Natural killer cell (primary cell): ENCODE data around the gene GRM1. TPM values are rescaled to one million over a fixed set of nuclear protein-coding genes. Genes with fewer than 3 reads are reported as not detected.

Source experiments
- ATAC-seq, 3 donors: fragments of 150-1000 bp in 2 of 3; fragments of 200-7000 bp in 1 of 3; cut with Tn5 transposase; 1 replicate in 1 of 3; 2 replicates in 2 of 3; pipeline ENCODE4 v1.10.0; 2021; ENCODE audit warnings: mild to moderate bottlenecking in 2 of 3, moderate library complexity in 2 of 3
- DNase-seq, 2 donors: peaks; one replicate each; pipeline versions ENCODE4 v3.0.0 to v3.0.0-alpha.2; 2013 to 2021; ENCODE audit warnings: mixed read lengths in 1 of 2
- H3K27ac ChIP-seq: one replicate; pipeline ENCODE4 v1.5.1; 2013; ENCODE audit warnings: mild to moderate bottlenecking, low read length
- H3K27me3 ChIP-seq: one replicate; pipeline ENCODE4 v1.6.1; 2013; ENCODE audit warnings: low read length; ENCODE audit not compliant: control insufficient read depth, insufficient read depth
- H3K36me3 ChIP-seq: one replicate; pipeline ENCODE4 v1.6.1; 2013; ENCODE audit warnings: low read length; ENCODE audit not compliant: control insufficient read depth, insufficient read depth
- H3K4me1 ChIP-seq: one replicate; pipeline ENCODE4 v1.6.1; 2013; ENCODE audit warnings: low read length; ENCODE audit not compliant: control insufficient read depth, insufficient read depth
- H3K4me3 ChIP-seq: one replicate; pipeline ENCODE4 v1.5.1; 2013; ENCODE audit warnings: low read length
- H3K9me3 ChIP-seq: one replicate; pipeline ENCODE4 v1.6.1; 2013; ENCODE audit warnings: low read length; ENCODE audit not compliant: control insufficient read depth, insufficient read depth
- H3K27ac Mint-ChIP-seq, 2 donors: one replicate each; pipeline ENCODE4 v1.8.0; 2022; ENCODE audit warnings: mild to moderate bottlenecking in 2 of 2, mixed read lengths in 2 of 2, moderate library complexity in 1 of 2
- H3K27me3 Mint-ChIP-seq, 2 donors: one replicate each; pipeline ENCODE4 v1.8.0; 2022; ENCODE audit warnings: low read depth in 2 of 2, mixed read lengths in 2 of 2
- H3K36me3 Mint-ChIP-seq: one replicate; pipeline ENCODE4 v1.8.0; 2022; ENCODE audit warnings: mixed read lengths
- H3K4me1 Mint-ChIP-seq, 2 donors: one replicate each; pipeline ENCODE4 v1.8.0; 2022; ENCODE audit warnings: mixed read lengths in 2 of 2
- H3K4me3 Mint-ChIP-seq: one replicate; pipeline ENCODE4 v1.8.0; 2022; ENCODE audit warnings: mild to moderate bottlenecking, moderate library complexity, mixed read lengths
- H3K9me3 Mint-ChIP-seq, 2 donors: one replicate each; pipeline ENCODE4 v1.8.0; 2022; ENCODE audit warnings: mixed read lengths in 2 of 2
- CTCF ChIP-seq: fragments of 200-600 bp; IDR thresholded peaks from one replicate; pipeline ENCODE4 v1.8.0; 2022; ENCODE audit warnings: antibody characterized with exemption
- WGBS: methylation state at CpG from one replicate; pipeline ENCODE4 v1.1.7; 2013; ENCODE audit warnings: missing lambda C conversion rate; ENCODE audit not compliant: insufficient coverage; 5-methylcytosine and 5-hydroxymethylcytosine counted together
- intact Hi-C: fragments of 100-400 bp; cut with micrococcal nuclease; formaldehyde crosslinking; loops from one replicate; pipeline ENCODE4 v1.14.2; 2022
- total RNA-seq, 4 donors: library from RNA; stranded (reverse); fragments of 120-200 nt in 1 of 4; gene quantifications; one replicate each; pipeline versions ENCODE4 v1.2.3 to v1.2.4, GENCODE V29; 2013 to 2022

GRM1 gene
- total RNA-seq, 3 donors from 2014 or later (not counting 1 experiment from before 2014, with no cell fraction given) = not detected

GRCh38 chr6:146367061-146367460 lies 338.2 kb downstream of the GRM1 start:
- H3K4me3 Mint-ChIP-seq = no peak overlapping the region
- H3K36me3 ChIP-seq = no peaks in the 10 kb centered on the region
- H3K4me1 Mint-ChIP-seq = no peaks in the 10 kb centered on the region
- ATAC-seq (no peak), DNase-seq (no peak)
- no peak overlapping the region for H3K27ac Mint-ChIP-seq
- no peaks in the 10 kb centered on the region for H3K4me1 ChIP-seq
- H3K27me3 Mint-ChIP-seq = no peaks in the 10 kb centered on the region
- intact Hi-C loops = no loop called here
- H3K27ac ChIP-seq = no peak overlapping the region
- no peak overlapping the region for H3K4me3 ChIP-seq
- H3K9me3 Mint-ChIP-seq = peaks cover 6 to 13% of the 10 kb centered on the region in 2 donors
- WGBS = 81% methylated on average over 1 of the region's 1 CpG
- no peaks in the 10 kb centered on the region for H3K36me3 Mint-ChIP-seq
- no peak for TF ChIP-seq CTCF
- H3K9me3 ChIP-seq = no peaks in the 10 kb centered on the region
- H3K27me3 ChIP-seq = no peaks in the 10 kb centered on the region

- DNase-seq = no peak
- Histone ChIP-seq H3K4me3 (no peak overlapping the region), H3K4me1 (no peaks in the 10 kb centered on the region), H3K9me3 (no peaks in the 10 kb centered on the region), H3K27me3 (no peaks in the 10 kb centered on the region), H3K27ac (no peak overlapping the region), H3K36me3 (no peaks in the 10 kb centered on the region)
- WGBS = no CpG with 5 or more reads among the region's 1 CpG
- H3K4me3 Mint-ChIP-seq = no peak overlapping the region
- H3K9me3 Mint-ChIP-seq = peaks cover 9 to 16% of the 10 kb centered on the region in 2 donors
- no peaks in the 10 kb centered on the region for H3K36me3 Mint-ChIP-seq
- no peaks in the 10 kb centered on the region for H3K4me1 Mint-ChIP-seq
- H3K27me3 Mint-ChIP-seq = no peaks in the 10 kb centered on the region
- intact Hi-C loops = no loop called here
- no peak for ATAC-seq
- TF ChIP-seq CTCF = no peak
- H3K27ac Mint-ChIP-seq = no peak overlapping the region
Observed at GRCh38 chr6:146369866-146370265, 341.0 kb downstream of the GRM1 start.

GRCh38 chr6:146381486-146381885 lies 352.6 kb downstream of the GRM1 start:
- Mint-ChIP-seq H3K36me3 (no peaks in the 10 kb centered on the region), H3K27me3 (no peaks in the 10 kb centered on the region), H3K9me3 (peaks cover 5 to 8% of the 10 kb centered on the region in 2 donors), H3K4me3 (no peak overlapping the region), H3K4me1 (no peaks in the 10 kb centered on the region), H3K27ac (no peak overlapping the region)
- H3K27ac ChIP-seq = no peak overlapping the region
- TF ChIP-seq CTCF = no peak
- no peak for ATAC-seq
- intact Hi-C loops = no loop called here
- 92% methylated on average over 2 of the region's 3 CpGs for WGBS
- no peaks in the 10 kb centered on the region for H3K36me3 ChIP-seq
- no peaks in the 10 kb centered on the region for H3K27me3 ChIP-seq
- DNase-seq = no peak
- no peaks in the 10 kb centered on the region for H3K4me1 ChIP-seq
- no peaks in the 10 kb centered on the region for H3K9me3 ChIP-seq
- H3K4me3 ChIP-seq = no peak overlapping the region

GRCh38 chr6:146388736-146389364 lies 360.0 kb downstream of the GRM1 start:
- H3K27ac Mint-ChIP-seq = no peak overlapping the region
- Histone ChIP-seq H3K9me3 (no peaks in the 10 kb centered on the region), H3K4me3 (no peak overlapping the region), H3K27ac (no peak overlapping the region), H3K27me3 (no peaks in the 10 kb centered on the region), H3K4me1 (no peaks in the 10 kb centered on the region), H3K36me3 (no peaks in the 10 kb centered on the region)
- 71% methylated on average over 2 of the region's 3 CpGs for WGBS
- H3K4me3 Mint-ChIP-seq = no peak overlapping the region
- no peaks in the 10 kb centered on the region for H3K36me3 Mint-ChIP-seq
- peaks cover 4 to 6% of the 10 kb centered on the region in 2 donors for H3K9me3 Mint-ChIP-seq
- no peak for TF ChIP-seq CTCF
- no peak for ATAC-seq
- no peaks in the 10 kb centered on the region for H3K27me3 Mint-ChIP-seq
- H3K4me1 Mint-ChIP-seq = no peaks in the 10 kb centered on the region
- intact Hi-C loops = no loop called here
- DNase-seq = no peak
